Measurements from ENCODE around the gene CIBAR2. TPM values are rescaled to one million over a fixed set of nuclear protein-coding genes. Genes with fewer than 3 reads are reported as not detected.

CIBAR2 gene
- total and polyA plus RNA-seq, 9 of the 15 experiments (the other 6 are each of a cell fraction or from before 2014, with no cell fraction given): not detected

- H3K4me1 ChIP-seq (replicated peaks in 1 of 2; ENCODE audit: control insufficient read depth in 2 of 2, insufficient read depth in 2 of 2, low read length in 2 of 2): peaks cover 16 to 42% of the 10 kb centered on the region in 2 experiments
- BruUV-seq (replicated peaks): no TSS peak
These were observed 30.5 kb upstream of the CIBAR2 start for GRCh38 chr16:85142771-85143211.

More at GRCh38 chr16:85142771-85143211, 30.5 kb upstream of the CIBAR2 start:
- peak overlapping the region in 1 of 2 experiments; percentile 26; a peak in 2 of 4 replicates for H3K9ac ChIP-seq (ENCODE audit: insufficient read depth in 1 of 2, low read depth in 2 of 2, low read length in 2 of 2)
- WGBS (ENCODE audit: insufficient coverage, low coverage, missing lambda C conversion rate): 25% methylated on average over 18 of the region's 19 CpGs
- H2AFZ ChIP-seq (ENCODE audit: low read depth, low read length): no peak overlapping the region
- no peak overlapping the region for H3K4me3 ChIP-seq
- peaks cover 27 to 81% of the 10 kb centered on the region in 2 experiments for H3K27me3 ChIP-seq (ENCODE audit: control insufficient read depth in 2 of 2, insufficient read depth in 2 of 2, low read length in 2 of 2)
- intact Hi-C loops (cut with micrococcal nuclease): no loop called here
- H3K9me1 ChIP-seq (ENCODE audit: control insufficient read depth, insufficient read depth, low read length): no peaks in the 10 kb centered on the region
- no peak for ATAC-seq
- POLR2A ChIA-PET: interaction anchor here (0.6 to 1.2 kb wide), 5 partner anchors 9 to 299 kb away, joined by 3 read pairs; no protein-coding TSS in a partner anchor
- in situ Hi-C loops (cut with MboI): no loop called here
- no peaks in the 10 kb centered on the region for H3K9me3 ChIP-seq (replicated peaks; ENCODE audit: control insufficient read depth, insufficient read depth, low read depth, low read length)
- H4K20me1 ChIP-seq (replicated peaks; ENCODE audit: control insufficient read depth, insufficient read depth, low read length): peaks cover 34% of the 10 kb centered on the region
- no peak overlapping the region for H3K4me2 ChIP-seq (ENCODE audit: insufficient read depth, low read length)
- TF ChIP-seq SNRNP70 (optimal IDR thresholded peaks at IDR 0.05; ENCODE audit: low read depth, low read length) (no peak), ARID3A (IDR thresholded peaks at IDR 0.05; ENCODE audit: borderline replicate concordance, low read depth, low read length) (no peak), PTTG1 (tag; IDR thresholded peaks at IDR 0.05; ENCODE audit: low read depth) (no peak), PKNOX1 (IDR thresholded peaks at IDR 0.05) (no peak), ZNF766 (CRISPR knock-in tag; conservative IDR thresholded peaks at IDR 0.05) (no peak), SPI1 (IDR thresholded peaks at IDR 0.05; ENCODE audit: borderline replicate concordance, low read depth, low read length) (no peak), PRPF4 (IDR thresholded peaks at IDR 0.05; ENCODE audit: insufficient read depth, low read depth, low read length, poor library complexity, severe bottlenecking) (no peak)
- TF ChIP-seq, protein P1, sequence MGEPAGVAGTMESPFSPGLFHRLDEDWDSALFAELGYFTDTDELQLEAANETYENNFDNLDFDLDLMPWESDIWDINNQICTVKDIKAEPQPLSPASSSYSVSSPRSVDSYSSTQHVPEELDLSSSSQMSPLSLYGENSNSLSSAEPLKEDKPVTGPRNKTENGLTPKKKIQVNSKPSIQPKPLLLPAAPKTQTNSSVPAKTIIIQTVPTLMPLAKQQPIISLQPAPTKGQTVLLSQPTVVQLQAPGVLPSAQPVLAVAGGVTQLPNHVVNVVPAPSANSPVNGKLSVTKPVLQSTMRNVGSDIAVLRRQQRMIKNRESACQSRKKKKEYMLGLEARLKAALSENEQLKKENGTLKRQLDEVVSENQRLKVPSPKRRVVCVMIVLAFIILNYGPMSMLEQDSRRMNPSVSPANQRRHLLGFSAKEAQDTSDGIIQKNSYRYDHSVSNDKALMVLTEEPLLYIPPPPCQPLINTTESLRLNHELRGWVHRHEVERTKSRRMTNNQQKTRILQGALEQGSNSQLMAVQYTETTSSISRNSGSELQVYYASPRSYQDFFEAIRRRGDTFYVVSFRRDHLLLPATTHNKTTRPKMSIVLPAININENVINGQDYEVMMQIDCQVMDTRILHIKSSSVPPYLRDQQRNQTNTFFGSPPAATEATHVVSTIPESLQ (CRISPR knock-in tag; IDR thresholded peaks at IDR 0.05): no peak
- TF ChIP-seq, protein P2, sequence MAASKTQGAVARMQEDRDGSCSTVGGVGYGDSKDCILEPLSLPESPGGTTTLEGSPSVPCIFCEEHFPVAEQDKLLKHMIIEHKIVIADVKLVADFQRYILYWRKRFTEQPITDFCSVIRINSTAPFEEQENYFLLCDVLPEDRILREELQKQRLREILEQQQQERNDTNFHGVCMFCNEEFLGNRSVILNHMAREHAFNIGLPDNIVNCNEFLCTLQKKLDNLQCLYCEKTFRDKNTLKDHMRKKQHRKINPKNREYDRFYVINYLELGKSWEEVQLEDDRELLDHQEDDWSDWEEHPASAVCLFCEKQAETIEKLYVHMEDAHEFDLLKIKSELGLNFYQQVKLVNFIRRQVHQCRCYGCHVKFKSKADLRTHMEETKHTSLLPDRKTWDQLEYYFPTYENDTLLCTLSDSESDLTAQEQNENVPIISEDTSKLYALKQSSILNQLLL (CRISPR knock-in tag; IDR thresholded peaks at IDR 0.05; ENCODE audit: borderline replicate concordance): no peak
- TF ChIP-seq, protein P3, sequence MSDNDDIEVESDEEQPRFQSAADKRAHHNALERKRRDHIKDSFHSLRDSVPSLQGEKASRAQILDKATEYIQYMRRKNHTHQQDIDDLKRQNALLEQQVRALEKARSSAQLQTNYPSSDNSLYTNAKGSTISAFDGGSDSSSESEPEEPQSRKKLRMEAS (CRISPR knock-in tag; IDR thresholded peaks at IDR 0.05): no peak
- TF ChIP-seq, protein P4, sequence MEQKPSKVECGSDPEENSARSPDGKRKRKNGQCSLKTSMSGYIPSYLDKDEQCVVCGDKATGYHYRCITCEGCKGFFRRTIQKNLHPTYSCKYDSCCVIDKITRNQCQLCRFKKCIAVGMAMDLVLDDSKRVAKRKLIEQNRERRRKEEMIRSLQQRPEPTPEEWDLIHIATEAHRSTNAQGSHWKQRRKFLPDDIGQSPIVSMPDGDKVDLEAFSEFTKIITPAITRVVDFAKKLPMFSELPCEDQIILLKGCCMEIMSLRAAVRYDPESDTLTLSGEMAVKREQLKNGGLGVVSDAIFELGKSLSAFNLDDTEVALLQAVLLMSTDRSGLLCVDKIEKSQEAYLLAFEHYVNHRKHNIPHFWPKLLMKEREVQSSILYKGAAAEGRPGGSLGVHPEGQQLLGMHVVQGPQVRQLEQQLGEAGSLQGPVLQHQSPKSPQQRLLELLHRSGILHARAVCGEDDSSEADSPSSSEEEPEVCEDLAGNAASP (IDR thresholded peaks at IDR 0.05): no peak
- TF ChIP-seq, protein P5, sequence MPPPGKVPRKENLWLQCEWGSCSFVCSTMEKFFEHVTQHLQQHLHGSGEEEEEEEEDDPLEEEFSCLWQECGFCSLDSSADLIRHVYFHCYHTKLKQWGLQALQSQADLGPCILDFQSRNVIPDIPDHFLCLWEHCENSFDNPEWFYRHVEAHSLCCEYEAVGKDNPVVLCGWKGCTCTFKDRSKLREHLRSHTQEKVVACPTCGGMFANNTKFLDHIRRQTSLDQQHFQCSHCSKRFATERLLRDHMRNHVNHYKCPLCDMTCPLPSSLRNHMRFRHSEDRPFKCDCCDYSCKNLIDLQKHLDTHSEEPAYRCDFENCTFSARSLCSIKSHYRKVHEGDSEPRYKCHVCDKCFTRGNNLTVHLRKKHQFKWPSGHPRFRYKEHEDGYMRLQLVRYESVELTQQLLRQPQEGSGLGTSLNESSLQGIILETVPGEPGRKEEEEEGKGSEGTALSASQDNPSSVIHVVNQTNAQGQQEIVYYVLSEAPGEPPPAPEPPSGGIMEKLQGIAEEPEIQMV (tag; conservative IDR thresholded peaks at IDR 0.05; ENCODE audit: low read depth): no peak
- CTCF ChIA-PET (ENCODE audit: low intra/inter-chr PET ratio): no interaction called here
- no peak overlapping the region for H3K27ac ChIP-seq (ENCODE audit: extremely low read depth, low read depth, low read length)
- DNase-seq (ENCODE audit: extremely low read depth in 1 of 4, low spot score in 3 of 4): no peak
- H3K79me2 ChIP-seq (ENCODE audit: control insufficient read depth, insufficient read depth, low read length): no peaks in the 10 kb centered on the region
- no peaks in the 10 kb centered on the region for H3K36me3 ChIP-seq (ENCODE audit: control insufficient read depth, insufficient read depth, low read length)
- FAIRE-seq: no peak

Data from K562 (cell line).